Measurements from ENCODE around the gene PRR20A. TPM values are rescaled to one million over a fixed set of nuclear protein-coding genes. Genes with fewer than 3 reads are reported as not detected.
"Not testable (repeated sequence)": the region's sequence is repeated elsewhere in the genome, so short reads cannot be mapped to it uniquely, and the experiment has no call there.

PRR20A gene
- not detected in 2 replicates for total RNA-seq (2013; cell fraction: nucleolus; rRNA removed)
- total RNA-seq (2014; rRNA removed), result not detected in 2 replicates
- not detected in 2 replicates for total RNA-seq (2014; rRNA removed; fragmentation: Illumina TruSeq; extraction: Trizol)
- not detected in 2 replicates for total RNA-seq (2021)
- not detected for polyA plus RNA-seq (2011; ENCODE audit: low read depth)
- polyA plus RNA-seq (2011; rRNA removed), result not detected in 2 replicates
- not detected in 2 replicates for polyA plus RNA-seq (2011; cell fraction: cytosol; rRNA removed)
- not detected in 2 replicates for polyA plus RNA-seq (2011; cell fraction: nucleus; rRNA removed)
- not detected in 2 replicates for polyA plus RNA-seq (2012)
- not detected in 2 replicates for polyA plus RNA-seq (2014; fragmentation: Illumina TruSeq; extraction: Trizol)
- polyA plus RNA-seq (2014; fragmentation: Nextera tagmentation; extraction: Ambion mirVana), result not detected
- polyA plus RNA-seq (2014; rRNA removed), result not detected in 2 replicates
- polyA plus RNA-seq (2016; fragmentation: Nextera tagmentation; extraction: Ambion mirVana), result not detected
- polyA minus RNA-seq (2011; rRNA and poly(A)+ RNA removed), result not detected in 2 replicates
- polyA minus RNA-seq (2011; cell fraction: cytosol; rRNA and poly(A)+ RNA removed), result not detected in 2 replicates
- not detected in 2 replicates for polyA minus RNA-seq (2011; cell fraction: nucleus; rRNA and poly(A)+ RNA removed)
- not detected for Bru-seq, nascent RNA
- BruChase-seq, experiment 1, labeled RNA remaining after a 6-hour chase, result not detected
- not detected for BruChase-seq, experiment 2, labeled RNA remaining after a 2-hour chase
- long read RNA-seq, experiment 1, result 0 reads
- long read RNA-seq, experiment 2, result 0 reads

- H3K27me3 ChIP-seq (replicated peaks in 1 of 2; ENCODE audit: control insufficient read depth in 2 of 2, insufficient read depth in 2 of 2, low read length in 1 of 2); H3K36me3 ChIP-seq (ENCODE audit: control insufficient read depth in 2 of 2, insufficient read depth in 2 of 2, low read length in 1 of 2); FAIRE-seq; CTCF ChIA-PET; H3K4me2 ChIP-seq (ENCODE audit: control insufficient read depth, insufficient read depth); BruUV-seq (replicated peaks); H2AFZ ChIP-seq (ENCODE audit: control insufficient read depth, low read depth, low read length); SMC1A ChIA-PET (ENCODE audit: uncharacterized antibody, unreplicated experiment); in situ Hi-C loops (cut with MboI); H3K4me3 ChIP-seq; ATAC-seq; POLR2A ChIA-PET; H4K20me1 ChIP-seq (ENCODE audit: control insufficient read depth, insufficient read depth); RAD21 ChIA-PET (ENCODE audit: unreplicated experiment); H3K9ac ChIP-seq (ENCODE audit: control insufficient read depth, insufficient read depth, low read length); H3K9me3 ChIP-seq (replicated peaks; ENCODE audit: control insufficient read depth, insufficient read depth, low read length); DNase-seq (ENCODE audit: low read depth, low spot score); H3K4me1 ChIP-seq (ENCODE audit: control insufficient read depth, insufficient read depth, low read length); intact Hi-C loops (cut with micrococcal nuclease; ENCODE audit: unreplicated experiment); H3K79me2 ChIP-seq (ENCODE audit: control insufficient read depth, insufficient read depth, low read length); H3K27ac ChIP-seq (ENCODE audit: control insufficient read depth, insufficient read depth): not testable (repeated sequence)
- WGBS (ENCODE audit: insufficient coverage, insufficient replicate concordance, low lambda C conversion rate, missing lambda C conversion rate), result 76% methylated on average over 8 of the region's 34 CpGs
Measured at GRCh38 chr13:57140235-57140968, at the start of gene PRR20A. PRR20A (plus strand) TSS chr13:57140918; CDS start chr13:57141305, 387 bp downstream.

DNA sequence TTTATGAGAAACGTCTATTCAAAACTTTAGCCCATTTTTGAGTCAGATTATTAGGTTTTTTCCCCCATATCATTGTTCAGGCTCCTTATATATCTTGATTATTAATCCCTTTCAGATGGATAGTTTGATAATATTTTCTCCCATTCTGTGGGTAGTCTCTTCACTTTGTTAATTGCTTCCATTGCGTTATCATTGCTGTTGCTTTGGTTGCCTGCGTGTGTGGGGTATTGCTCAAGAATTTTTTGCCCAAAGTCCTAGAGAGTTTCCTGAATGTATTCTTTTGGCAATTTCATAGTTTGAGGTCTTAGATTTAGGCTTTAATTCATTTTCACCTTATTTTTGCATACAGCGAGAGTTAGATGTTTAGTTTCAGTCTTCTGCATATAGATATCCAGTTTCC is 25.8 kb upstream of the PRR20A start:
- H3K79me2 ChIP-seq (ENCODE audit: control insufficient read depth, insufficient read depth, low read length), result no peaks in the 10 kb centered on the region
- no peak for TF ChIP-seq ZNF622 (IDR thresholded peaks at IDR 0.05)
- no peak for TF ChIP-seq CHD4 (IDR thresholded peaks at IDR 0.05)
- no peak for TF ChIP-seq IRF5 (IDR thresholded peaks at IDR 0.05; ENCODE audit: borderline replicate concordance)
- no peak for TF ChIP-seq ZNF207 (IDR thresholded peaks at IDR 0.05; ENCODE audit: borderline replicate concordance)
- no peak for TF ChIP-seq NR2C2 (IDR thresholded peaks at IDR 0.05; ENCODE audit: borderline replicate concordance, control insufficient read depth, insufficient read length, low read depth)
- TF ChIP-seq, protein P1, sequence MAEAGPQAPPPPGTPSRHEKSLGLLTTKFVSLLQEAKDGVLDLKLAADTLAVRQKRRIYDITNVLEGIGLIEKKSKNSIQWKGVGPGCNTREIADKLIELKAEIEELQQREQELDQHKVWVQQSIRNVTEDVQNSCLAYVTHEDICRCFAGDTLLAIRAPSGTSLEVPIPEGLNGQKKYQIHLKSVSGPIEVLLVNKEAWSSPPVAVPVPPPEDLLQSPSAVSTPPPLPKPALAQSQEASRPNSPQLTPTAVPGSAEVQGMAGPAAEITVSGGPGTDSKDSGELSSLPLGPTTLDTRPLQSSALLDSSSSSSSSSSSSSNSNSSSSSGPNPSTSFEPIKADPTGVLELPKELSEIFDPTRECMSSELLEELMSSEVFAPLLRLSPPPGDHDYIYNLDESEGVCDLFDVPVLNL (IDR thresholded peaks at IDR 0.05; ENCODE audit: low read depth, low read length), result no peak
- TF ChIP-seq MYB (IDR thresholded peaks at IDR 0.05; ENCODE audit: borderline replicate concordance, low read depth, low read length), result no peak
- no peak for TF ChIP-seq LARP7 (IDR thresholded peaks at IDR 0.05)
- TF ChIP-seq ZNF217 (IDR thresholded peaks at IDR 0.05), result no peak
- TF ChIP-seq NFIC (IDR thresholded peaks at IDR 0.05; ENCODE audit: low read depth, low read length), result no peak
- no peak for TF ChIP-seq EED (IDR thresholded peaks at IDR 0.05; ENCODE audit: low read depth)
- no peaks in the 10 kb centered on the region for H3K36me3 ChIP-seq (ENCODE audit: control insufficient read depth in 2 of 2, insufficient read depth in 2 of 2, low read length in 1 of 2)
- DNase-seq (ENCODE audit: low read depth, low spot score) (no peak), FAIRE-seq (no peak), ATAC-seq (no peak)
- POLR2A ChIA-PET, result no interaction called here
- BruUV-seq (replicated peaks), result no TSS peak
- CTCF ChIA-PET, result no interaction called here
- SMC1A ChIA-PET (ENCODE audit: uncharacterized antibody, unreplicated experiment), result no interaction called here
- in situ Hi-C loops (cut with MboI), result loop anchor here (25.0 kb wide), 1 partner anchor 97 kb away; no protein-coding TSS in a partner anchor
- no peak overlapping the region for H2AFZ ChIP-seq (ENCODE audit: control insufficient read depth, low read depth, low read length)
- no peak overlapping the region for H3K4me3 ChIP-seq
- RAD21 ChIA-PET (ENCODE audit: unreplicated experiment), result no interaction called here
- 45% methylated on average over 4 of the region's 4 CpGs for WGBS (ENCODE audit: insufficient coverage, insufficient replicate concordance, low lambda C conversion rate, missing lambda C conversion rate)
- intact Hi-C loops (cut with micrococcal nuclease; ENCODE audit: unreplicated experiment), result no loop called here
- H3K9me3 ChIP-seq (replicated peaks; ENCODE audit: control insufficient read depth, insufficient read depth, low read length), result no peaks in the 10 kb centered on the region; the same call in 2 of the 3 replicates
- H3K4me1 ChIP-seq (ENCODE audit: control insufficient read depth, insufficient read depth, low read length), result no peaks in the 10 kb centered on the region
- H4K20me1 ChIP-seq (ENCODE audit: control insufficient read depth, insufficient read depth), result no peaks in the 10 kb centered on the region
- H3K4me2 ChIP-seq (ENCODE audit: control insufficient read depth, insufficient read depth), result no peak overlapping the region
- H3K9ac ChIP-seq (ENCODE audit: control insufficient read depth, insufficient read depth, low read length), result no peak overlapping the region
- no peaks in the 10 kb centered on the region for H3K27me3 ChIP-seq (replicated peaks in 1 of 2; ENCODE audit: control insufficient read depth in 2 of 2, insufficient read depth in 2 of 2, low read length in 1 of 2)
- H3K27ac ChIP-seq (ENCODE audit: control insufficient read depth, insufficient read depth), result no peak overlapping the region
